ENCODE measurements around the gene FRMD8. TPM values are rescaled to one million over a fixed set of nuclear protein-coding genes. Genes with fewer than 3 reads are reported as not detected.
A peak's percentile ranks its signal among the peaks of the same experiment; 100 is the strongest.

The FRMD8 gene
- total and polyA plus RNA-seq, 2 donors from 2014 or later = 9.4 to 41.3 TPM

GRCh38 chr11:65375012-65375411 lies 11.4 kb upstream of the FRMD8 start:
- Histone ChIP-seq H3K4me1 (ENCODE audit: control insufficient read depth in 2 of 3, insufficient read depth in 2 of 3, low read depth in 1 of 3, low read length in 3 of 3) (peaks cover 0 to 27% (median 27%) of the 10 kb centered on the region in 3 donors), H3K4me3 (ENCODE audit: low read length in 3 of 3) (no peak overlapping the region), H3K27ac (ENCODE audit: low read depth in 2 of 2, low read length in 2 of 2) (no peak overlapping the region), H3K9ac (ENCODE audit: low read length in 3 of 3) (no peak overlapping the region), H3K27me3 (ENCODE audit: control insufficient read depth, insufficient read depth, low read length) (no peaks in the 10 kb centered on the region), H3K9me3 (ENCODE audit: control insufficient read depth in 2 of 3, insufficient read depth in 1 of 3, low read length in 3 of 3) (no peaks in the 10 kb centered on the region), H3K36me3 (ENCODE audit: control insufficient read depth in 2 of 3, insufficient read depth in 3 of 3, low read length in 3 of 3) (no peaks in the 10 kb centered on the region)
- peak in 1 of 5 donors; percentile 32 for DNase-seq
- no peak for TF ChIP-seq CTCF (IDR thresholded peaks at IDR 0.05; ENCODE audit: borderline replicate concordance, extremely low read depth, insufficient read depth)
- intact Hi-C loops (cut with DNase I) = no loop called here
- no peak for FAIRE-seq

- no peaks in the 10 kb centered on the region for H3K36me3 ChIP-seq (ENCODE audit: control insufficient read depth in 2 of 3, insufficient read depth in 3 of 3, low read length in 3 of 3)
These were observed 10.2 kb upstream of the FRMD8 start for GRCh38 chr11:65376138-65376713.

GRCh38 chr11:65377036-65377435 lies 9.4 kb upstream of the FRMD8 start:
- Histone ChIP-seq H3K27ac (ENCODE audit: low read depth in 2 of 2, low read length in 2 of 2) (no peak overlapping the region), H3K27me3 (ENCODE audit: control insufficient read depth, insufficient read depth, low read length) (no peaks in the 10 kb centered on the region), H3K4me1 (ENCODE audit: control insufficient read depth in 2 of 3, insufficient read depth in 2 of 3, low read depth in 1 of 3, low read length in 3 of 3) (peaks cover 0 to 42% (median 42%) of the 10 kb centered on the region in 3 donors), H3K9me3 (ENCODE audit: control insufficient read depth in 2 of 3, insufficient read depth in 1 of 3, low read length in 3 of 3) (no peaks in the 10 kb centered on the region), H3K4me3 (ENCODE audit: low read length in 3 of 3) (no peak overlapping the region), H3K9ac (ENCODE audit: low read length in 3 of 3) (peak overlapping the region in 1 of 3 donors; percentile 0), H3K36me3 (ENCODE audit: control insufficient read depth in 2 of 3, insufficient read depth in 3 of 3, low read length in 3 of 3) (no peaks in the 10 kb centered on the region)
- TF ChIP-seq CTCF (IDR thresholded peaks at IDR 0.05; ENCODE audit: borderline replicate concordance, extremely low read depth, insufficient read depth) = no peak
- DNase-seq = peak in 1 of 5 donors; percentile 48
- intact Hi-C loops (cut with DNase I) = no loop called here
- no peak for FAIRE-seq

More at GRCh38 chr11:65376138-65376713, 10.2 kb upstream of the FRMD8 start:
- Histone ChIP-seq H3K4me3 (ENCODE audit: low read length in 3 of 3) (no peak overlapping the region), H3K27me3 (ENCODE audit: control insufficient read depth, insufficient read depth, low read length) (no peaks in the 10 kb centered on the region), H3K4me1 (ENCODE audit: control insufficient read depth in 2 of 3, insufficient read depth in 2 of 3, low read depth in 1 of 3, low read length in 3 of 3) (peaks cover 0 to 38% (median 38%) of the 10 kb centered on the region in 3 donors), H3K27ac (ENCODE audit: low read depth in 2 of 2, low read length in 2 of 2) (no peak overlapping the region), H3K9me3 (ENCODE audit: control insufficient read depth in 2 of 3, insufficient read depth in 1 of 3, low read length in 3 of 3) (no peaks in the 10 kb centered on the region), H3K9ac (ENCODE audit: low read length in 3 of 3) (no peak overlapping the region)
- no peak for TF ChIP-seq CTCF (IDR thresholded peaks at IDR 0.05; ENCODE audit: borderline replicate concordance, extremely low read depth, insufficient read depth)
- peak in 1 of 5 donors; percentile 34 for DNase-seq
- intact Hi-C loops (cut with DNase I) = no loop called here
- no peak for FAIRE-seq

Data from kidney (tissue), 14 donors.